Prostate gland (tissue), 2 donors: ENCODE measurements around the gene MYH6.

Experiments
- CTCF ChIP-seq, 4 experiments: fragments of 200-600 bp in 2 of 4; fragments of 450-650 bp in 2 of 4; sonication (generic) in 2 of 4; IDR thresholded peaks; 1 replicate in 3 of 4; 2 replicates in 1 of 4; pipeline ENCODE4 v1.5.1; 2016 to 2019; ENCODE audit warnings: antibody characterized with exemption in 4 of 4, mild to moderate bottlenecking in 2 of 4, moderate library complexity in 2 of 4
- POLR2A ChIP-seq: fragments of 450-650 bp; IDR thresholded peaks from one replicate; pipeline ENCODE4 v1.6.1; 2016; ENCODE audit warnings: antibody characterized with exemption, mild to moderate bottlenecking

GRCh38 chr14:23443411-23443812, 35.3 kb upstream of the MYH6 start:
- TF ChIP-seq CTCF (IDR thresholded peaks at IDR 0.05) (no peak), POLR2A (no peak)
